Loucy (cell line): ENCODE measurements around the gene UFC1.

Source experiments
- H2AFZ ChIP-seq: fragments of 200-600 bp; sonication (generic); 2 replicates; pipeline ENCODE4 v1.6.0; 2016; ENCODE audit warnings: antibody characterized with exemption, mild to moderate bottlenecking, low read length, moderate library complexity
- H3F3A ChIP-seq: fragments of 200-600 bp; 2 replicates; pipeline ENCODE4 v1.6.0; 2016; ENCODE audit warnings: antibody characterized with exemption, low read depth, mild to moderate bottlenecking
- H3K27me3 ChIP-seq: fragments of 200-600 bp; sonication (generic); 2 replicates; pipeline ENCODE4 v1.6.1; 2014; ENCODE audit warnings: low read length, mild to moderate bottlenecking; ENCODE audit not compliant: insufficient read depth, poor library complexity, severe bottlenecking
- H3K36me3 ChIP-seq: fragments of 200-600 bp; sonication (generic); 2 replicates; pipeline ENCODE4 v1.6.1; 2016; ENCODE audit warnings: low read length; ENCODE audit not compliant: insufficient read depth
- H3K4me1 ChIP-seq: fragments of 200-600 bp; sonication (generic); 2 replicates; pipeline ENCODE4 v1.5.1; 2014; ENCODE audit warnings: low read length, mild to moderate bottlenecking; ENCODE audit not compliant: insufficient read depth, poor library complexity, severe bottlenecking
- H3K4me2 ChIP-seq: fragments of 200-600 bp; sonication (generic); 2 replicates; pipeline ENCODE4 v1.6.0; 2014; ENCODE audit warnings: antibody characterized with exemption, low read length, low read depth, mild to moderate bottlenecking; ENCODE audit not compliant: poor library complexity, severe bottlenecking
- H3K4me3 ChIP-seq: fragments of 200-600 bp; sonication (generic); 2 replicates; pipeline ENCODE4 v1.5.1; 2014; ENCODE audit warnings: low read length, mild to moderate bottlenecking, mixed read lengths; ENCODE audit not compliant: poor library complexity, severe bottlenecking
- H3K79me2 ChIP-seq: fragments of 200-600 bp; sonication (generic); 2 replicates; pipeline ENCODE4 v1.6.1; 2014; ENCODE audit warnings: low read length; ENCODE audit not compliant: insufficient read depth
- H3K9ac ChIP-seq: fragments of 200-600 bp; sonication (generic); 2 replicates; pipeline ENCODE4 v1.6.0; 2014; ENCODE audit warnings: mild to moderate bottlenecking, low read depth, low read length, moderate library complexity; ENCODE audit not compliant: poor library complexity, severe bottlenecking
- H3K9me2 ChIP-seq: fragments of 200-600 bp; sonication (generic); replicated peaks from 2 replicates; pipeline ENCODE4 v1.6.1; 2016; ENCODE audit warnings: low read depth, low read length, mixed read lengths
- H3K9me3 ChIP-seq: fragments of 200-600 bp; sonication (generic); 2 replicates; pipeline ENCODE4 v1.6.1; 2014; ENCODE audit warnings: mild to moderate bottlenecking, antibody characterized with exemption, low read length, low read depth; ENCODE audit not compliant: insufficient read depth
- H4K20me1 ChIP-seq: fragments of 200-600 bp; sonication (generic); 2 replicates; pipeline ENCODE4 v1.6.0; 2014; ENCODE audit warnings: antibody characterized with exemption, low read length, mild to moderate bottlenecking; ENCODE audit not compliant: insufficient read depth, poor library complexity, severe bottlenecking
- EZH2phosphoT487 ChIP-seq: fragments of 200-600 bp; IDR thresholded peaks from 2 replicates; pipeline ENCODE4 v1.6.1; 2018; ENCODE audit warnings: antibody characterized with exemption, mild to moderate bottlenecking, moderate library complexity, borderline replicate concordance
- TF ChIP-seq, protein P1 (sequence below): fragments of 200-600 bp; sonication (generic); conservative IDR thresholded peaks from 2 replicates; pipeline ENCODE4 v1.5.1; 2014; ENCODE audit warnings: mild to moderate bottlenecking, antibody characterized with exemption, low read length

Gene UFC1

DNA sequence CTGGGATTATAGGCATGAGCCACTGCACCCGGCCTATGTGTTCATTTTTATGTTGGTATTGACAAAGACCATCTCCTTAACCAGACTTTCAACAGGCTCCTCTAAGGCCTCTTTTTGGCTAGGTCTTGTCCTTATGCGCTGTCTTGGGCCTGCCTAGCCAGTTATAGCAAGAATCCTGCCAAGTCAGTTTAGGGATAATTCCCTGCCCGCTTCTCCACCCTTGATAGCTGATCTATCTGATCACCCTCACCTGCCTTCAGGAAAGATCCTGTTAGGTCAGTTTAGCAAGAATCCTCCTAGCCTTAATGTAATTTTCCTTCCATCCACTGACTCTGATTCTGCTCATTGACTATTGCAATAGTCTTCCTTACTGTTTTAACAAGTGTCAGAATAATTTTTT lies 25.9 kb downstream of the UFC1 start:
- peaks cover 25% of the 10 kb centered on the region for H3K79me2 ChIP-seq
- TF ChIP-seq EZH2phosphoT487: no peak
- TF ChIP-seq, protein P1, sequence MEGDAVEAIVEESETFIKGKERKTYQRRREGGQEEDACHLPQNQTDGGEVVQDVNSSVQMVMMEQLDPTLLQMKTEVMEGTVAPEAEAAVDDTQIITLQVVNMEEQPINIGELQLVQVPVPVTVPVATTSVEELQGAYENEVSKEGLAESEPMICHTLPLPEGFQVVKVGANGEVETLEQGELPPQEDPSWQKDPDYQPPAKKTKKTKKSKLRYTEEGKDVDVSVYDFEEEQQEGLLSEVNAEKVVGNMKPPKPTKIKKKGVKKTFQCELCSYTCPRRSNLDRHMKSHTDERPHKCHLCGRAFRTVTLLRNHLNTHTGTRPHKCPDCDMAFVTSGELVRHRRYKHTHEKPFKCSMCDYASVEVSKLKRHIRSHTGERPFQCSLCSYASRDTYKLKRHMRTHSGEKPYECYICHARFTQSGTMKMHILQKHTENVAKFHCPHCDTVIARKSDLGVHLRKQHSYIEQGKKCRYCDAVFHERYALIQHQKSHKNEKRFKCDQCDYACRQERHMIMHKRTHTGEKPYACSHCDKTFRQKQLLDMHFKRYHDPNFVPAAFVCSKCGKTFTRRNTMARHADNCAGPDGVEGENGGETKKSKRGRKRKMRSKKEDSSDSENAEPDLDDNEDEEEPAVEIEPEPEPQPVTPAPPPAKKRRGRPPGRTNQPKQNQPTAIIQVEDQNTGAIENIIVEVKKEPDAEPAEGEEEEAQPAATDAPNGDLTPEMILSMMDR: no peak
- no peaks in the 10 kb centered on the region for H3F3A ChIP-seq
- H4K20me1 ChIP-seq: peaks cover 6% of the 10 kb centered on the region
- H3K9ac ChIP-seq: no peak overlapping the region
- H3K36me3 ChIP-seq: peaks cover 2% of the 10 kb centered on the region; the same call in 1 of the 2 replicates
- no peak overlapping the region for H3K4me3 ChIP-seq
- H3K9me2 ChIP-seq: no peaks in the 10 kb centered on the region
- peaks cover 57% of the 10 kb centered on the region for H3K4me1 ChIP-seq
- no peak overlapping the region for H3K4me2 ChIP-seq
- H3K9me3 ChIP-seq: no peaks in the 10 kb centered on the region
- H2AFZ ChIP-seq: no peak overlapping the region
- H3K27me3 ChIP-seq: no peaks in the 10 kb centered on the region

DNA sequence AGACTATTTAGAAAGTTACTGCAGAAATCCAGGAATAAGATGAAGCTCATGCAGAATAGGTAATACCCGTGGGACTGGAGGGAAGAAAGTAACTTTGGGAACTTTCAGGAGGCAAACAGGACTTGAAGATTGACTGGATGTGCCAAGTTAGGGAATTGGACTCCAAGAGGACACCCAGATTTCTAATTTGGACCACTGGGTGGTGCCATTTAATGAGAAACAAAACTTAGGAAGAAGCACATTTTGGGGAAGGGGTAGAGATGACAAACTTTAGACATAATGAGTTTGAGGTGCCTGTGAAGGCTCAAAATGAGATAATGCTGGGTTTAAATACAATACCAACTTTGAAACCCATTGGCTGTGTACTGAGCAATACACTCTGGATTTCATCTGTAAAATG lies 26.9 kb downstream of the UFC1 start:
- no peak overlapping the region for H3K9ac ChIP-seq
- TF ChIP-seq, protein P1: peak; percentile 66
- TF ChIP-seq EZH2phosphoT487: no peak
- no peaks in the 10 kb centered on the region for H3K9me3 ChIP-seq
- no peak overlapping the region for H2AFZ ChIP-seq
- H3K4me3 ChIP-seq: no peak overlapping the region
- no peak overlapping the region for H3K4me2 ChIP-seq
- peaks cover 50% of the 10 kb centered on the region for H3K4me1 ChIP-seq
- H3K27me3 ChIP-seq: no peaks in the 10 kb centered on the region
- no peaks in the 10 kb centered on the region for H3K9me2 ChIP-seq
- 0 out of 2 replicates have a peak, but pooled peaks cover 1% of the 10 kb centered on the region for H3F3A ChIP-seq
- H3K36me3 ChIP-seq: no peaks in the 10 kb centered on the region
- H4K20me1 ChIP-seq: peaks cover 6% of the 10 kb centered on the region
- peaks cover 16% of the 10 kb centered on the region for H3K79me2 ChIP-seq

DNA sequence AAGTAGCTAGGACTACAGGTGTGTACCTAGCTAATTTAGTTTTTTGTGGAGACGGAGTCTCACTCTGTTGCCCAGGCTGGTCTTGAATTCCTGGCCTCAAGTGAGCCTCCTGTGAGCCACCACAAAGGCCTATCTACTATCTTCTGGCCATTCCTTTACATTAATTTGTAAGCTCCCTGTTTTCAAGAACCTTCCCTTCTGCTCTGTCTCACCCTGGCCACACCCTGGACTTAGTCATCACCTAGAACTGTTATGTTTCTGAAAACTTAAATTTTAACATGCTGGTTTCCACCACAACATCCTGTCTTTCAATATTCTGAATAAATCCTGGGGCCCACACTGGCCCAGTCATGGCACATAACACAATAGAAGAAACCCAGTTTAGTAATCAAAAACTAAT lies 28.4 kb downstream of the UFC1 start:
- H3K9me3 ChIP-seq: no peaks in the 10 kb centered on the region
- H3K27me3 ChIP-seq: no peaks in the 10 kb centered on the region
- H3F3A ChIP-seq: 0 out of 2 replicates have a peak, but pooled peaks cover 5% of the 10 kb centered on the region
- peak overlapping the region; percentile 36 for H3K4me3 ChIP-seq
- H3K79me2 ChIP-seq: peaks cover under 1% of the 10 kb centered on the region; the same call in 1 of the 2 replicates
- peaks cover 52% of the 10 kb centered on the region for H3K4me1 ChIP-seq
- no peak for TF ChIP-seq EZH2phosphoT487
- TF ChIP-seq, protein P1: no peak
- H2AFZ ChIP-seq: peak overlapping the region; percentile 27; the same call in 1 of the 2 replicates
- peak overlapping the region; percentile 59 for H3K4me2 ChIP-seq
- no peaks in the 10 kb centered on the region for H3K9me2 ChIP-seq
- no peaks in the 10 kb centered on the region for H4K20me1 ChIP-seq
- peak overlapping the region; percentile 25 for H3K9ac ChIP-seq
- H3K36me3 ChIP-seq: no peaks in the 10 kb centered on the region
